ENCODE data around the gene OPRD1.
A peak's percentile ranks its signal among the peaks of the same experiment; 100 is the strongest.

Gene OPRD1

GRCh38 chr1:28915031-28915895, 103.3 kb downstream of the OPRD1 start:
- peak; percentile 50 for DNase-seq

GRCh38 chr1:28917757-28918118, 105.8 kb downstream of the OPRD1 start:
- peak; percentile 40 for DNase-seq
